NCI-H82 (cell line): ENCODE results near the gene RAB24.

Experiments used
- DNase-seq: peaks from one replicate; lab custom pipeline; 2025; lab: John Stamatoyannopoulos, UW

The RAB24 gene

GRCh38 chr5:177332896-177333260 lies 29.4 kb upstream of the RAB24 start:
- no peak for DNase-seq

GRCh38 chr5:177332031-177332895 lies 28.7 kb upstream of the RAB24 start:
- no peak for DNase-seq

- no peak for DNase-seq
Observed at GRCh38 chr5:177330991-177331842, 27.7 kb upstream of the RAB24 start.

- no peak for DNase-seq
Observed at GRCh38 chr5:177329883-177330282, 26.4 kb upstream of the RAB24 start.

GRCh38 chr5:177328545-177329231 lies 25.2 kb upstream of the RAB24 start:
- DNase-seq: no peak

- no peak for DNase-seq
Observed at GRCh38 chr5:177327539-177328522, 24.3 kb upstream of the RAB24 start.

- DNase-seq: no peak
Observed at GRCh38 chr5:177325868-177326381, 22.4 kb upstream of the RAB24 start.

GRCh38 chr5:177320879-177321278 lies 17.4 kb upstream of the RAB24 start:
- no peak for DNase-seq

- DNase-seq: no peak
Observed at GRCh38 chr5:177319913-177320588, 16.5 kb upstream of the RAB24 start.

GRCh38 chr5:177317959-177318377 lies 14.4 kb upstream of the RAB24 start:
- DNase-seq: peak; percentile 76

- DNase-seq: no peak
Observed at GRCh38 chr5:177316005-177316404, 12.5 kb upstream of the RAB24 start.

GRCh38 chr5:177315411-177315810 lies 11.9 kb upstream of the RAB24 start:
- DNase-seq: no peak

GRCh38 chr5:177314376-177315342 lies 11.1 kb upstream of the RAB24 start:
- DNase-seq: no peak

- DNase-seq: no peak
Observed at GRCh38 chr5:177313561-177314259, 10.2 kb upstream of the RAB24 start.

- peak; percentile 66 for DNase-seq
Observed at GRCh38 chr5:177312649-177313181, 9.2 kb upstream of the RAB24 start.

- DNase-seq: peak; percentile 99
Observed at GRCh38 chr5:177311723-177312648, 8.5 kb upstream of the RAB24 start, which contains the start of gene MXD3. Gene MXD3 (minus strand): TSS chr5:177311898. CDS start chr5:177311830, 68 bp downstream.

GRCh38 chr5:177311392-177311722 lies 7.8 kb upstream of the RAB24 start:
- DNase-seq: no peak
